Stimulated activated CD4-positive, alpha-beta T cell treated with anti-CD3 and anti-CD28 coated beads, TNF-alpha, amount 100 ng/mL, for 4 hours (primary cell): ENCODE measurements around the gene ZFP37.
A peak's percentile ranks its signal among the peaks of the same experiment; 100 is the strongest.
"Not testable (repeated sequence)": the region's sequence is repeated elsewhere in the genome, so short reads cannot be mapped to it uniquely, and the experiment has no call there.

Source experiments
- DNase-seq, 3 experiments: peaks; one replicate each; pipeline ENCODE4 v3.0.0-alpha.2; 2020; ENCODE audit warnings: low read depth in 3 of 3

ZFP37 gene

DNA sequence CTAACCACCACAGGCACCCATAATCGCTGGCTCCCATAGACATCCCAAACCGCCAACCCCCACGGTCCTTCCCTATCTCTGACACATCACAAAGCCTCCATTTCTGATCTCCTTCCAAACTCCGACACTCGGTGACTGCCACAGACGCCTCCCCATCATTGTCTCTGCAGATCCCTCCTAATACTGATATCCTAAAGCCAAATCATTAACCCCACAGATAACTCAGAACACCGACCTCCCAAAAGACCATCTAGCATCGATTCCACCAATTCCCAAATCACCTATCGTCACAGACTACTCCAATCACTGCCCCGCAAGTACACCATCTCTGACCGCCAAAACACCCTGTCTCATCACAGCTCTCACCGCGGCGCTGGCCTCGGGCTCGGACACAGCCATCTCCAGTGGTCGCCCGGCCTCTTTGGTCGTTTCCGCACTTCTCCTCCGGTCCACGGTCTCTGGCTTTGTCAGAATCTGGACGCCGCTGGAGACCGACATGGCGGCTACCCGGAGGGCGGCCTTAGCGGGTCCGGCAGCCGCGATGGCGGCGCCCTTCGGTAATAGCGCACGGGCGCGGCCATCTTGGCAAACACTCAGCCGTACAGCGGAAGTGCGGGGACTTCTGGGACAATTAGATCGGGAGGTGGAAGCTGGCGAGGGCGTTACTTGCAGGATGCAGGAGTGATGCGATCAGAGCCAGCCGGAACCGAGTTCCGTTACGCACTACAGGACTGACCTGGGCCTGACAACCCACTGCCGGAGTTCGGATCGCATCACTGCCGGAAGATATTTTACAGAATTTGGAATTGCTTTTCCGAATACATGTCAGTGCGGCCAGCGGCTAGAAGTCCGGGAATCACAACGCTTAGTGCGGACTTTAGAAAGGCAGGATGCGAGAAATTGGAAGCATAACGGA is at the start of gene ZFP37:
ZFP37 (minus strand) TSS at position 534 of the 916 bp plus-strand sequence; CDS start at position 498, 36 bp downstream.
- DNase-seq = peak; percentile 49 to 63 (median 57)

DNA sequence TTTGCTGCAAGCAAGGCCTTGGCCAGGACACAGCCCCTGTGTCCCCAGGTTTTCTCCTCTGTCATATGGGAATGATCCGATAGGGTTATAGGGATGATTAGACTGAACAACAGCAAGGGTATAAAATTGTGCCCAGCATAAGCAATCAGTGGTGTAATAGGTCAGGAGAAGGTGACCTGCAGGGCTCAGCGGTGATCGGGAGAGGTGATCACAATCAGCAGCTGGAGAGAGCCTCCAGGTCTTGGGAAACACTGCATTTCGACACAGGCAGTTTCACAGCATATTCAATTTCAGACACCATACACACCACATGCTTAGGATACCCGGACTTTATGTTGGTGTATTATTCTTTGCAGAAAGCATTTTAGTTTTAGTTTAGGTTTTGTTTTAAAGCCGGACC is 48.8 kb upstream of the ZFP37 start:
- not testable (repeated sequence) for DNase-seq

DNA sequence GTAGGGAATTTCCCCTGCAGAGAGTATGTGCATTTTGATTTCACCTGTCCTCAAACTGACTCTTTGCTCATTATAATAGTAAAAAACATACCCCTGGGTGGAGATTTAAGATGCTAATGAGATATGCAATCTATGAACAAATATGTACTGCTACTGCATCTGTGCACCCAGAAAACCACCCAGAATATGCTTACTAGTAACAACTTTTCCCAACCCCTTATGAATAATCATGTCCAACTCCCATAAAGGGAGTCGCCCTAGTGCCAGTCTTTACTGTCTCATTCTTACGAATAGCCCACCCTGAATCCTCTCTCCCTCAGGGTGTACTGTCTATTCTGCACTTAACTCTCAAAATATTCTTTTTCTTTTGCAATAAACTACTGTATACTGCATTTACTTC is 39.0 kb upstream of the ZFP37 start:
- DNase-seq = no peak

DNA sequence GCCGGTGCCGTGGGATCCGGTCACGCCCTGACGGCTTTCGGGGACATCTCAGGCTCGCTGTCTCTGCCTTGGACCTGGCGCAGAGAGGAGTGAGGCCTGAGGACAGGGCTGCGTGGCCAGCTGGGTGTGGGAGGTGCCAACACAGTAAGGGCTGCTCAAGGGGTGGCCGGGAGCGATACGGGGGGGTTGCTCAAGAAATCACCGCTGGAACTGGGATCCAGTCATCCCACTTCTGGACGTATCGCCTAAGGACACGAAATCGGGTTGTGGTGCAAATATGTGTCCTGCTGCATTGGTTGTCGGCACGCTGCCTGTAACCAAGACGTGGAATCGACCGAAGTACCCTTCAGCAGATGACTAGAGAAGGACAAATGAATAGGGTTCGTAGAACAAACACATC is 33.4 kb upstream of the ZFP37 start:
- DNase-seq = not testable (repeated sequence)

DNA sequence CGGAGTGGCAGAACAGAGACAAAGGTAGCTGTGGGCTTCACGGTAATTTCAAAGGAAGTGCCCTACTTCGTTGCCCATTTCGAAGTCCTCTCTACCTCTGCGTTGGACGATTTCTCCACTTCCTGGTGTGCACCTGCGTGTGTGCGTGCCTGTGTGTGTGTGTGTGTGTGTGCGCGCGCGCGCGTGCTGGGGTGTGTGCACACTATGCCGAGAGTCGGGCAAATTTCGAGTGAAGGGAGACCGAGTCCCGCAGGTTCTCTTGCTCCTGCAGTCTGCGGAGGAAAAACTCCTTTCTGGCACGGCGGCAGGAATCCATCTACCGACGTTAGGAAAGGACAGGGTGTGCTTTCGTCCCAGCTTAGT is 32.6 kb upstream of the ZFP37 start:
- not testable (repeated sequence) for DNase-seq

DNA sequence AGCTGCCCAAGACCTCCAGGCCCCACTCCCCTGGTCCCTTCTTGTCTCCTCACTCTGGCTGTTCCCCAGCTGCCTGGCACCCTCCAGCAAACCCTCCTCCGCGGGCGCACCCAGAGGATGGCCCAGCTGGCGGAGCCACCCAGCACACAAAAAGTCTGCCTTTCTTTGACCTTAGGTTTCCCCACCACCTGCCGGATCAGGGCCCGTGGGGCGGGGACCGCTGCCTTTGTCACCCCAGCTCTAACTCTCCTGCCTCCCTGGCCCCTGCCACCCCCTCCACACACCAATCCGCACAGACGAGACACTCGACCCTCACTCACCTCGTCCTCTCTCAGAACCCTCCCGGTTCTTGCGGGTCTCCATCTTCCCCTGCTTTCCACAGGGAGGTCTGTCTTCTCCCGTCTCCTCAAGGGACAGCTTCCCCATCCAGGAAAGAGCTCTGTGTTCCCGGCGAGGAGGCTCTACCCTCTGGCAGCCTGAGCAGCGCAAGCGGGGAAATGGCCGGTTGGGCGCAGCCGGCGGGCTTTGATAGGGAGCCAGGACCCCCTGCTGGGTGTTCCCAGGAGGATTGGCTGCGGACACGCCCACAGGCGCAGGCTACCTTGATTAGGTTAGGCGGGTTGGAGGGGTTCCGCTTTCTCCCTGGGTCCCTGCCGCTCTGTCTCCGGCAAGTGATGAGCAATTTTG is 32.1 kb upstream of the ZFP37 start:
- not testable (repeated sequence) for DNase-seq

DNA sequence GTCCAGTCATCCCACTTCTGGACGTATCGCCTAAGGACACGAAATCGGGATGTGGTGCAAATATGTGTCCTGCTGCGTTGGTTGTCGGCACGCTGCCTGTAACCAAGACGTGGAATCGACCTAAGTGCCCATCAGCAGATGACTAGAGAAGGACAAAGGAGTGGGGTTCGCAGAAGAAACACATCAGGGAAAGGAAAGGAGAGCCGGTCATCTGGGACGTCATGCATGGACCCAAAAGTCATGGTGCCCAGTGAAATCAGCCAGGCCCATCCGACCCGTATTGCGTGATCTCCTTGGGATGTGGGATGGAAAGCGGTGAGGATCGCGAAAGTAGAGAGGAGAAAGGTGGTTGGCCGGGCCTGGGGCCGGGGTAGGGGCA is 6.4 kb upstream of the ZFP37 start:
- not testable (repeated sequence) for DNase-seq

DNA sequence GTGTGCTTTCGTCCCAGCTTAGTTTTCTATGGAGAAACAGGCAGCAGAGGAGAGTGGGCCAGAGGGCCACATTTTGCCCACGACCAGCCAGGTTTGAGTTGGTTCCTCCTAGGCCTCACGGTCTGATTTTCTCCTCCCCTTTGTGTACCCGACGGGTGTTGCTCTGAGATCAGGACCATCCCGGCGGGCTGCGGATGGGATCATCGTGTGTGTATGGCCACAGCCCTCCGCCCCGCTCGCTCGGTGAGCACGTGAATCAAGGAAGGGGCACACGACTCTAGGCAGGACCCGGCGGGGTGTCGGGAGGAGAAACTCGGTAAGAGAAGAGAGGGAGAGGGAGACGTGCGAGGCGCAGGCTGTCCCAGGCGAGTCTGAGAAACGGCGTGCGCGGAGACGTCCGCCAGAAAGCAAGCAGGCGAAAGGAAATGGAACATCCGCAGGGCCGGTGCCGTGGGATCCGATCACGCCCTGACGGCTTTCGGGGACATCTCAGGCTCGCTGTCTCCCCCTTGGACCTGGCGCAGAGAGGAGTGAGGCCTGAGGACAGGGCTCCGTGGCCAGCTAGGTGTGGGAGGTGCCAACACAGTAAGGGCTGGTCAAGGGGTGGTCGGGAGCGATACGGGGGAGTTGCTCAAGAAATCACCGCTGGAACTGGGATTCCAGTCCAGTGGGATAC is 5.9 kb upstream of the ZFP37 start:
- DNase-seq = not testable (repeated sequence)

DNA sequence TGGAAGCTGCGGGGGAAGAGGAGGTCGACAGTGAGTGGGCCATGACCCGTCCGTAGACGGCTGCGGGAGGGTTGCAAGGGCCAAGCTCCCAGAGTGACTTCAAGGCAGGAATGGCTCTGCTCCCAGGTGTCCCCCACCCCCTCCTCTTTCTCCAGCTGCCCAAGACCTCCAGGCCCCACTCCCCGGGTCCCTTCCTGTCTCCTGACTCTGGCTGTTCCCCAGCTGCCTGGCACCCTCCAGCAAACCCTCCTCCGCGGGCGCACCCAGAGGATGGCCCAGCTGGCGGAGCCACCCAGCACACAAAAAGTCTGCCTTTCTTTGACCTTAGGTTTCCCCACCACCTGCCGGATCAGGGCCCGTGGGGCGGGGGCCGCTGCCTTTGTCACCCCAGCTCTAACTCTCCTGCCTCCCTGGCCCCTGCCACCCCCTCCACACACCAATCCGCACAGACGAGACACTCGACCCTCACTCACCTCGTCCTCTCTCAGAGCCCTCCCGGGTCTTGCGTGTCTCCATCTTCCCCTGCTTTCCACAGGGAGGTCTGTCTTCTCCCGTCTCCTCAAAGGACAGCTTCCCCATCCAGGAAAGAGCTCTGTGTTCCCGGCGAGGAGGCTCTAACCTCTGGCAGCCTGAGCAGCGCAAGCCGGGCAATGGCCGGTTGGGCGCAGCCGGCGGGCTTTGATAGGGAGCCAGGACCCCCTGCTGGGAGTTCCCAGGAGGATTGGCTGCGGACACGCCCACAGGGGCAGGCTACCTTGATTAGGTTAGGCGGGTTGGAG is 4.7 kb upstream of the ZFP37 start:
- not testable (repeated sequence) for DNase-seq

DNA sequence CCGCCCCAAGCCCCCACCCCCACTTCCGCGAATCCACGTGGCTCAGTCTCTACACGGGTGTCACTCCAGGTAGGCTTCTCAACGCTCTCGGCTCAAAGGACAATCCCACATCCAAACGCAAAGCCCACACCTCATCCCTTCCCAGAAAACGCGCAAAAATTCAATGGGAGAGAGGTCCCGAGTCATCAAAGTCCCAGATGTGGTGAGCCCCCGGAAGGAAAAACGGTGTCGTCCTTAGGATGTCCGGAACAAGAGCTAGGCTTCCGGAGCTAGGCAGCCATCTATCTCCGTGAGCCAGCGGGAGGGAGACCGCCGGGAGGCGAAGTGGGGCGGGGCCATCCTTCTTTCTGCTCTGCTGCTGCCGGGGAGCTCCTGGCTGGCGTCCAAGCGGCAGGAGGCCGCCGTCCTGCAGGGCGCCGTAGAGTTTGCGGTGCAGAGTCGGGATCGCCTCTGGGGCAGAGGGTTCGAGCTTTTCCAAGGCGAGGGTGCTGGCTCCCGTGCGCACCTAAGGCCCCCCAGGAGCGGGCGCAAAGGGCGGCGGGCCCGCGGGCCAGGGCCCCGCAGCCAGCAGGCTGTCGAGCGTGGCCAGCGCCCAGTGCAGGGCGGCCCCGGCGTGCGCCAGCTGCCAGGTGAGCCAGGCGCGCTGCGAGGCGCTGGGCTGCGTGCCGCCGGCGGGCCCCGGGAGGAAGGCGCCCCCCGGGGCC is 3.2 kb upstream of the ZFP37 start:
- DNase-seq = peak in 1 of 3 experiments; percentile 9

DNA sequence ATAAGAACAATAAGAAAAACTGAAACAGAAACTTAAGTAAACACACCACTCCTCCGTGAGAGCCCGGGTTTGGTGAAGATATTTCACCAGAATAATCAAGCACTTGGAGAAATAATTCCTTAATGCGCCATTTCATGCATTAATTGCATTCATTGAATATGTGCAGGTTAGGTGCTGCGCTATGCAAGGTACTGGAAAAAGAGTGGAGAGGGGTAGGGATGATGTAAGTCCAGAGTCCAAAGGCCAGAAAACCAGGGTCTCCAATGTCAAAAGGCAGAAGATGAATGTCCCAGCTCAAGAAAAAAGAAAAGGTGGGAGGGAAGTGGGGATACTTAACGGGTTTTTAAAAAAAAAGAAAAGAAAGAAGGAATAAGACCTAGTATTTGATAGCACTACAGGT is 669 bp upstream of the ZFP37 start:
- DNase-seq = no peak

DNA sequence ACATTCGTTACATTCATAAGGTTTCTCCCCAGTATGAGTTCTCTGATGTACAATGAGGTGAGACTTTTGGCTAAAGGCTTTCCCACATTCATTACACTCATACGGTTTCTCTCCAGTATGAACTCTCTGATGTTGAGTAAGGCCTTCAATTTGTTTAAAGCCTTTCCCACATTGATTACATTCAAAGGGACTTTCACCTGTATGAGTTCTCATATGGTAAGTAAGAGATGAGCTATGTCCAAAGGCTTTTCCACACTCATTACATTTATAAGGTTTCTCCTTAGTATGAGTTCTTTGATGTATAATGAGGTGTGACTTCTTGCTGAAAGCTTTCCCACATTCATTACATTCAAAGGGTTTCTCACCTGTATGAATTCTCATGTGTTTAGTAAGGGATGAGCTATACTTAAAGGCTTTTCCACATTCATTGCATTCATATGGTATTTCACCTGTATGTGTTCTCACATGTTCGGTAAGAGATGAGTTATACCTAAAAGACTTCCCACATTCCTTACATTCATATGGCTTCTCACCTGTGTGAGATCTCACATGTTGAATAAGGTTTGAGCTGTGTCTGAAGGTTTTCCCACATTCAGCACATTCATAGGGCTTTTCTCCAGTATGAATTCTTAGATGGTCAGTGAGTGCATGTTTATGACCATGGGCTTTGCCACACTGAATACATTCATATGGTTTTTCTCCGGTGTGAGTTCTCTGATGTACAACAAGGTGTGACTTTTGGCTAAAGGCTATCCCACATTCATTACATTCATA is 13.5 kb downstream of the ZFP37 start:
- DNase-seq = no peak

DNA sequence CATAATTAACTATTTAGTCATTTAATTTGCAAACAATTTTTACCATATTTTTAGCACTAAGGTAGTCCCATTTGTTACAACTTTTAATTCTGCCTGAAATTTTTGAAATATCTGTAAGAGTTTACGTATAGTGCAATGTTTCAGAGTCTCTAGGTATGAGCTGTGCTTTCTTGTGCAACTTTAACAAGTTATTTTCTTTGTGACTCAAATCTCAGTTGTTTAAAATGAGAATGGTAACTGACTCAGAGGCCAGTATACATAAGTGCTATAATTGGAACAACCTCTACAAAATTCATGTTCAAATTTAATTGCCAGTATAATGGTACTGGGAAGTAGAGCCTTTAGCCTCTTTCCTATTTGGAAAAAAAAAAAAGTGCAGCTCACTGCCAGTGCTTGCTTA is 30.3 kb downstream of the ZFP37 start:
- no peak for DNase-seq

DNA sequence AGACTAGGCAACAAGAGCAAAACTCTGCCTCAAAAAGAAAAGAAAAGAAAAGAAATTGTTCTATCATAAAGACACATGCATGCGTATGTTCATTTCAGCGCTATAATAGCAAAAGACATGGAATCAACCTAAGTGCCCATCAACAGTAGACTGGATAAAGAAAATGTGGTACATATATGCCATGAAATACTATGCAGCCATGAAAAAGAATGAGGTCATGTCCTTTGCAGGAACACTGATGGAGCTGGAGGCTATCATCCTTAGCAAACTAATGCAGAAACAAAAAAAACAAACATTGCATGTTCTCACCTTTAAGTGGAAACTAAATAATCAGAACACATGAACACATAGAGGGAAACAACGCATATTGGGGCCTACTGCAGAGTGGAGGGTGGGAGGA is 38.3 kb downstream of the ZFP37 start:
- no peak for DNase-seq

DNA sequence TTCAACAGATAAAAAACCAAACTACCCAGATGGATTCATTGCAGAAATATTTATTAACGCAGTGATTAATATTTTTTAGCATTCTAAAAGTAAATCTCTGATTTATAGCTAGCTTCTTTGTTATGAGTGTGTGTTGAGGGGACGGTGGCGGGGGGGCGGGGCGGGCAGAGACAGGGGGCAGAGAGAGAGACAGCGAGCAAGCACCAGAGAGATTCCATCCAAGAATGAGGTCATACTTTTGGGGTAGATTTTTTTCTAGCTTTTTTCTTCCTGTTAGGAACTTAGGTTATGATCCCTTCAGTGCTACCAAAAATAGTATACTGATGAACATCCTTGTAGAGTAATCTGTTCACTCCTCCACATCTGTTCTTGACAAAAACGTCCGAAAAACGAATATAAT is 44.0 kb downstream of the ZFP37 start:
- no peak for DNase-seq

DNA sequence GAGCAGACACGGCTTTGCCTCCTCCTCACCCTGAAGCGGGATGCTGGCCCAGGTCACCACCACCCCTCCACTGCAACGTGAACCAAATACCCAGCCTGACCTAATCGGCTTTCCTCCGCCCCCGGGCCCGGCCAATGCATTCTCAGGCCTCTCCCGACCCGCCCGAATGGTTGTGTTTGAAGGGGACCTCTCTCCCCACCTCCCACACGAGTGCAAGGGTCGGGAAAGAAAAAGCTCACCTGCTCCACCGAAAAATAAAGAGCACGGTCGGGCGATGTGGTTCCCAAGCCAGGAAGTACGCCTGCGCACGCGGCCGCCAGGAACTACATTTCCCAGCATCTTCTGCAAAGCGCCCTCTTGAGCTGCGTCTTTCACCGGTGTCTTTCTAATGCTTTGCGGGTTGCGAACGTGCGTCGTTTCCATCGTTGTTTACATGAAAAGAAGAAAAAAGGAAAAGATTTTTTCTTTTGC is 44.6 kb downstream of the ZFP37 start, which contains the start of gene ZNF883:
ZNF883 (minus strand) TSS at position 282 of the 471 bp plus-strand sequence.
- peak in 1 of 3 experiments; percentile 5 for DNase-seq

DNA sequence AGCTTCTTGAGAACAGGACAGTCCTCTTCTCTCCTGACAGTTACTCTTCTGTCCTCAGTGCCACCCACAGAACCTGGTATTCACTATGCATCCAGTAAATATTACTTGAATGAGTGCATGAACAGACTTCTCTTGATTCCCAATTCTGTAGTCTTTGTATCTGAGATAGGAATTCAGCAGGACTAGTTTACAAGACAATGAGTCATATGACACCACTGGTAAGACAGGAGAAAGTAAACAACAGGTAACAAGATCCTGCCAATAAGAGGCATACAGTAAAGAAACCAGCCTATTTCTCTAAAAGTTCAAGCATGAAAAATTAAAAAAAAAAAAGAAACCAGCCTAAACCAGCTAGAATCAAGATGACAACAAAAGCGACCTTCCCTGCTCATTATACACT is 50.7 kb downstream of the ZFP37 start:
- DNase-seq = no peak

DNA sequence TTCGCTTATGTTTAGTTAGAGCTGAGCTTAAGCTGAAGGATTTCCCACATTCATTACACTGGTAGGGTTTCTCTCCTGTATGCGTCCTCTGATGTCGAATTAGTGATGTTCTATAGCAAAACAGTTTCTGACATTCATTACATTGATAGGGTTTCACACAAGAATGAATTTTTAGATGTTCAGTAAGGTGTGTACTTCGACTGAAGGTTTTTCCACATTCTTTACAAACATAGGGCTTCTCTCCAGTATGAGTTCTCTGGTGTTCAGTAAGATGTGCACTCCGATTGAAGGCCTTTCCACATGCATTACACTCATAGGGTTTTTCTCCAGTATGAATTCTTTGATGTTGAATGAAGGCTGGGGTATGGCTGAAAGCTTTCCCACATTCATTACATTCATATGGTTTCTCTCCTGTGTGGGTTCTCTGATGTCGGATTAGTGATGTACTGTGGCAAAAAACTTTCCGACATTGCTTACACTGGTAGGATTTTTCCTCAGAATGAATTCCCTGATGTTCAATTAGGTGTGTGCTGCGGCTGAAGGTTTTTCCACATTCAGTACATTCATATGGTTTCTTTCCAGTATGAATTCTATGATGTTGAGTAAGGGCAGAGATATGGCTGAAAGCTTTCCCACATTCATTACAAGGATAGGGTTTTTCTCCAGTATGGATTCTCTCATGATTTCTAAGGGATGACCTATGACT is 59.1 kb downstream of the ZFP37 start:
- DNase-seq = no peak
